SK-N-MC (cell line): ENCODE measurements around the gene FBF1.

Experiments used
- EZH2 ChIP-seq: fragments of 200-600 bp; sonication (generic); IDR thresholded peaks from one replicate; pipeline ENCODE4 v1.6.1; 2017; ENCODE audit warnings: antibody characterized with exemption
- FOXP2 ChIP-seq: optimal IDR thresholded peaks from 2 replicates; pipeline ENCODE3; 2011; ENCODE audit warnings: mild to moderate bottlenecking, moderate library complexity; ENCODE audit not compliant: insufficient read depth; ENCODE audit errors: extremely low read length, control extremely low read depth
- POLR2AphosphoS5 ChIP-seq: IDR thresholded peaks from 2 replicates; pipeline ENCODE4 v1.6.1; 2012; ENCODE audit warnings: mild to moderate bottlenecking, low read depth, low read length, borderline replicate concordance

GRCh38 chr17:75921596-75921995 is 19.2 kb downstream of the FBF1 start:
- no peak for TF ChIP-seq POLR2AphosphoS5
- TF ChIP-seq EZH2, result no peak
- no peak for TF ChIP-seq FOXP2
